Neuron (in vitro differentiated cells): Measurements from ENCODE around the gene HIVEP2.
A peak's percentile ranks its signal among the peaks of the same experiment; 100 is the strongest.

Source experiments
- H2AFZ ChIP-seq: one replicate; pipeline ENCODE4 v1.6.1; 2013; ENCODE audit warnings: low read depth, mild to moderate bottlenecking, inconsistent platforms, low read length, moderate library complexity
- H3K27me3 ChIP-seq: one replicate; pipeline ENCODE4 v1.6.1; 2013; ENCODE audit warnings: low read length; ENCODE audit not compliant: insufficient read depth
- H3K36me3 ChIP-seq: one replicate; pipeline ENCODE4 v1.6.1; 2013; ENCODE audit warnings: low read length; ENCODE audit not compliant: insufficient read depth
- H3K4me1 ChIP-seq: one replicate; pipeline ENCODE4 v1.6.1; 2013; ENCODE audit warnings: low read length; ENCODE audit not compliant: insufficient read depth
- H3K4me3 ChIP-seq: 2 replicates; pipeline ENCODE4 v1.5.1; 2013; ENCODE audit warnings: mild to moderate bottlenecking, low read length, moderate library complexity
- H3K9me3 ChIP-seq: one replicate; pipeline ENCODE4 v1.6.1; 2013; ENCODE audit warnings: low read length

HIVEP2 gene

GRCh38 chr6:142942238-142942637 lies 2.7 kb downstream of the HIVEP2 start:
- H3K36me3 ChIP-seq: no peaks in the 10 kb centered on the region
- H3K4me3 ChIP-seq: no peak overlapping the region
- H3K4me1 ChIP-seq: peaks cover 13% of the 10 kb centered on the region

GRCh38 chr6:142941018-142941417 lies 4.0 kb downstream of the HIVEP2 start:
- Histone ChIP-seq H3K36me3 (no peaks in the 10 kb centered on the region), H3K9me3 (no peaks in the 10 kb centered on the region), H2AFZ (no peak overlapping the region), H3K4me1 (peaks cover 13% of the 10 kb centered on the region), H3K27me3 (no peaks in the 10 kb centered on the region), H3K4me3 (no peak overlapping the region)

More at GRCh38 chr6:142942238-142942637, 2.7 kb downstream of the HIVEP2 start:
- Histone ChIP-seq H3K9me3 (no peaks in the 10 kb centered on the region), H3K27me3 (no peaks in the 10 kb centered on the region), H2AFZ (no peak overlapping the region)

- Histone ChIP-seq H3K4me3 (no peak overlapping the region), H3K36me3 (no peaks in the 10 kb centered on the region), H2AFZ (no peak overlapping the region), H3K27me3 (no peaks in the 10 kb centered on the region), H3K4me1 (peaks cover 13% of the 10 kb centered on the region), H3K9me3 (no peaks in the 10 kb centered on the region)
Measured at GRCh38 chr6:142940487-142940886, 4.5 kb downstream of the HIVEP2 start.

- no peaks in the 10 kb centered on the region for H3K27me3 ChIP-seq
Measured at GRCh38 chr6:142938510-142938909, 6.5 kb downstream of the HIVEP2 start.

GRCh38 chr6:142937986-142938385 lies 7.0 kb downstream of the HIVEP2 start:
- Histone ChIP-seq H3K4me3 (no peak overlapping the region), H3K9me3 (no peaks in the 10 kb centered on the region)

More at GRCh38 chr6:142938510-142938909, 6.5 kb downstream of the HIVEP2 start:
- no peak overlapping the region for H2AFZ ChIP-seq
- H3K4me3 ChIP-seq: no peak overlapping the region
- H3K9me3 ChIP-seq: no peaks in the 10 kb centered on the region
- H3K4me1 ChIP-seq: peaks cover 7% of the 10 kb centered on the region
- no peaks in the 10 kb centered on the region for H3K36me3 ChIP-seq

GRCh38 chr6:142935553-142936517 lies 9.1 kb downstream of the HIVEP2 start:
- H3K4me3 ChIP-seq: no peak overlapping the region
- H2AFZ ChIP-seq: no peak overlapping the region
- H3K27me3 ChIP-seq: no peaks in the 10 kb centered on the region
- H3K9me3 ChIP-seq: no peaks in the 10 kb centered on the region
- no peaks in the 10 kb centered on the region for H3K4me1 ChIP-seq
- no peaks in the 10 kb centered on the region for H3K36me3 ChIP-seq

More at GRCh38 chr6:142937986-142938385, 7.0 kb downstream of the HIVEP2 start:
- no peaks in the 10 kb centered on the region for H3K27me3 ChIP-seq
- H3K4me1 ChIP-seq: peaks cover 2% of the 10 kb centered on the region
- H2AFZ ChIP-seq: no peak overlapping the region
- no peaks in the 10 kb centered on the region for H3K36me3 ChIP-seq

GRCh38 chr6:142934599-142934998 lies 10.4 kb downstream of the HIVEP2 start:
- no peak overlapping the region for H2AFZ ChIP-seq
- H3K27me3 ChIP-seq: no peaks in the 10 kb centered on the region
- H3K4me1 ChIP-seq: no peaks in the 10 kb centered on the region
- no peaks in the 10 kb centered on the region for H3K9me3 ChIP-seq
- H3K4me3 ChIP-seq: no peak overlapping the region
- no peaks in the 10 kb centered on the region for H3K36me3 ChIP-seq

GRCh38 chr6:142934106-142934505 lies 10.9 kb downstream of the HIVEP2 start:
- H2AFZ ChIP-seq: no peak overlapping the region
- H3K4me1 ChIP-seq: no peaks in the 10 kb centered on the region
- no peak overlapping the region for H3K4me3 ChIP-seq
- no peaks in the 10 kb centered on the region for H3K27me3 ChIP-seq
- no peaks in the 10 kb centered on the region for H3K9me3 ChIP-seq
- H3K36me3 ChIP-seq: no peaks in the 10 kb centered on the region

GRCh38 chr6:142933701-142934100 lies 11.3 kb downstream of the HIVEP2 start:
- Histone ChIP-seq H3K4me3 (no peak overlapping the region), H3K27me3 (no peaks in the 10 kb centered on the region), H3K9me3 (no peaks in the 10 kb centered on the region), H2AFZ (no peak overlapping the region), H3K4me1 (no peaks in the 10 kb centered on the region), H3K36me3 (no peaks in the 10 kb centered on the region)

- Histone ChIP-seq H2AFZ (no peak overlapping the region), H3K27me3 (no peaks in the 10 kb centered on the region), H3K36me3 (no peaks in the 10 kb centered on the region), H3K4me1 (peaks cover under 1% of the 10 kb centered on the region), H3K4me3 (no peak overlapping the region), H3K9me3 (no peaks in the 10 kb centered on the region)
Measured at GRCh38 chr6:142932889-142933288, 12.1 kb downstream of the HIVEP2 start.

GRCh38 chr6:142929751-142930358 lies 15.1 kb downstream of the HIVEP2 start:
- Histone ChIP-seq H3K27me3 (no peaks in the 10 kb centered on the region), H3K4me1 (peaks cover 9% of the 10 kb centered on the region), H3K9me3 (no peaks in the 10 kb centered on the region), H3K36me3 (no peaks in the 10 kb centered on the region), H2AFZ (no peak overlapping the region), H3K4me3 (no peak overlapping the region)

- H2AFZ ChIP-seq: no peak overlapping the region
- no peaks in the 10 kb centered on the region for H3K9me3 ChIP-seq
- peaks cover 9% of the 10 kb centered on the region for H3K4me1 ChIP-seq
- H3K36me3 ChIP-seq: no peaks in the 10 kb centered on the region
- no peak overlapping the region for H3K4me3 ChIP-seq
- no peaks in the 10 kb centered on the region for H3K27me3 ChIP-seq
Measured at GRCh38 chr6:142927904-142928303, 17.1 kb downstream of the HIVEP2 start.

GRCh38 chr6:142927271-142927580 lies 17.8 kb downstream of the HIVEP2 start:
- H3K4me1 ChIP-seq: peaks cover 9% of the 10 kb centered on the region
- no peaks in the 10 kb centered on the region for H3K36me3 ChIP-seq
- no peaks in the 10 kb centered on the region for H3K27me3 ChIP-seq
- H3K9me3 ChIP-seq: no peaks in the 10 kb centered on the region
- peak overlapping the region; percentile 82 for H2AFZ ChIP-seq
- peak overlapping the region; percentile 51 for H3K4me3 ChIP-seq
